Fibroblast of lung (primary cell): Measurements from ENCODE around the gene AGBL3. TPM values are rescaled to one million over a fixed set of nuclear protein-coding genes. Genes with fewer than 3 reads are reported as not detected.

Source experiments
- DNase-seq, 2 donors: peaks; one replicate each; pipeline versions ENCODE4 v3.0.0 to v3.0.0-alpha.2; 2010; ENCODE audit warnings: low read depth in 2 of 2
- H2AFZ ChIP-seq: 2 replicates; pipeline ENCODE4 v1.5.1; 2012; ENCODE audit warnings: low read length, control low read depth, inconsistent platforms
- H3K27ac ChIP-seq: 2 replicates; pipeline ENCODE4 v1.5.1; 2011; ENCODE audit warnings: low read length, control low read depth; ENCODE audit not compliant: insufficient read depth
- H3K27me3 ChIP-seq: 2 replicates; pipeline ENCODE4 v1.5.1; 2011; ENCODE audit warnings: mild to moderate bottlenecking, low read length; ENCODE audit not compliant: control insufficient read depth, insufficient read depth
- H3K36me3 ChIP-seq: 2 replicates; pipeline ENCODE4 v1.5.1; 2011; ENCODE audit warnings: low read length; ENCODE audit not compliant: control insufficient read depth, insufficient read depth
- H3K4me1 ChIP-seq: 2 replicates; pipeline ENCODE4 v1.5.1; 2011; ENCODE audit warnings: low read length; ENCODE audit not compliant: control insufficient read depth, insufficient read depth; ENCODE audit errors: extremely low read depth
- H3K4me2 ChIP-seq: 2 replicates; pipeline ENCODE4 v1.5.1; 2011; ENCODE audit warnings: low read length, control low read depth; ENCODE audit not compliant: insufficient read depth; ENCODE audit errors: extremely low read depth
- H3K4me3 ChIP-seq, 4 experiments: fragments of 200-600 bp in 1 of 4; sonication (generic) in 1 of 4; replicated peaks in 1 of 4; 2 replicates each; pipeline ENCODE4 v1.5.1; 2011 to 2016; ENCODE audit warnings: low read length in 4 of 4, low read depth in 3 of 4, mild to moderate bottlenecking in 3 of 4, control low read depth in 2 of 4, inconsistent platforms in 1 of 4, mixed read lengths in 1 of 4; ENCODE audit not compliant: insufficient read depth in 1 of 4; ENCODE audit errors: control extremely low read depth in 1 of 4
- H3K79me2 ChIP-seq: 2 replicates; pipeline ENCODE4 v1.5.1; 2012; ENCODE audit warnings: mild to moderate bottlenecking, low read length, inconsistent platforms; ENCODE audit not compliant: control insufficient read depth, insufficient read depth
- H3K9ac ChIP-seq: 2 replicates; pipeline ENCODE4 v1.5.1; 2011; ENCODE audit warnings: mild to moderate bottlenecking, low read length, control low read depth; ENCODE audit not compliant: insufficient read depth
- H3K9me3 ChIP-seq: 2 replicates; pipeline ENCODE4 v1.5.1; 2012; ENCODE audit warnings: low read depth, low read length; ENCODE audit not compliant: control insufficient read depth, insufficient read depth
- H4K20me1 ChIP-seq: 2 replicates; pipeline ENCODE4 v1.5.1; 2011; ENCODE audit warnings: low read length; ENCODE audit not compliant: control insufficient read depth, insufficient read depth; ENCODE audit errors: extremely low read depth
- EZH2 ChIP-seq: IDR thresholded peaks from 2 replicates; pipeline ENCODE4 v1.5.1; 2012; ENCODE audit warnings: low read length, control low read depth, mild to moderate bottlenecking; ENCODE audit errors: missing control alignments
- polyA plus RNA-seq, 2 donors: library from polyadenylated mRNA; depleted of rRNA in 1 of 2; stranded (reverse) in 1 of 2; unstranded in 1 of 2; fragments of >200 nt; gene quantifications; 2 replicates each; pipeline ENCODE4 v1.2.1, GENCODE V29; 2011 to 2012; ENCODE audit warnings: missing spikeins in 1 of 2
- total RNA-seq: library from RNA; depleted of rRNA; stranded (reverse); fragments of >200 nt; gene quantifications from 2 replicates; pipeline ENCODE4 v1.2.1, GENCODE V29; 2014
- TF ChIP-seq, protein P1 (sequence below), 2 donors: IDR thresholded peaks in 1 of 2; conservative IDR thresholded peaks in 1 of 2; 1 replicate in 1 of 2; 2 replicates in 1 of 2; pipeline ENCODE4 v1.5.1; 2011 to 2012; ENCODE audit warnings: low read length in 2 of 2, control low read depth in 1 of 2, inconsistent platforms in 1 of 2, low read depth in 1 of 2, mild to moderate bottlenecking in 1 of 2

Gene AGBL3
- total and polyA plus RNA-seq, 2 donors (not counting 1 experiment from before 2014, with no cell fraction given): 0.56 to 1.3 TPM

DNA sequence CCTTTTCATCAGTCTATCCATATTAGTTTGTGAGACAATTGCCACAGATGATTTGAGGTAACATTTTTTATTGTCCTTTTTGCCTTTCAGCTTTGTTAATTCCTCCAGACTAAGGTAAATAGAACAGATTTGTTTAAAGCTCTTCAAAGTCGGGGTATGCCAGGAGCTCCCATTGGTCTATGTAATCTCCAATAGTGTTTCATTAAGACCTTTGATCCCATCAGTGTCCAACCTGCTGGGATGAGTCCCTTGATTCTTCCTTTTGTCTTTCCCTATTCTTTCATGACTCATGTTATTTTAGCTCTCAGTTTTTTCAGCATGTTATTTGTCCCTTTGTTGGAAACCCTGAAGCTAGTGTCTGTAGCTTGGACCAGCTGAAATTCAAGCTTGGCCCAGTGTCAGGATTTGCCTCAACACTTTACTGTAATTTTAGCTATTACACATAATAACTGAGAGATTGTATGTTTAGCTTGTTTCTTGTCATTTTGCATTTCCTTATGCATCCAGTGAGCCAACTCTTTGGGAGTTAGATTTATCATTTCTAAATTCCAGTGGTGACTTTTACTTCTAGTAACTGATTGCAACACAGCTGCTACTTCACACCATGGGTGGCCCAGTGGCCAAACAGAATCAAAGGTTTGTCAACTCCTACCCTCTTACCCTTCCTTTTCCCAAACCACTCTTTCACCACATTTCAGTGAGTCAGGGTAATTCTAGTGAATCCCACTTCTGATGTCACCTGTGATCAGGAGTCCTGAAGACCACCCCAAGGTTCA is 15.3 kb downstream of the AGBL3 start:
- TF ChIP-seq, protein P1, sequence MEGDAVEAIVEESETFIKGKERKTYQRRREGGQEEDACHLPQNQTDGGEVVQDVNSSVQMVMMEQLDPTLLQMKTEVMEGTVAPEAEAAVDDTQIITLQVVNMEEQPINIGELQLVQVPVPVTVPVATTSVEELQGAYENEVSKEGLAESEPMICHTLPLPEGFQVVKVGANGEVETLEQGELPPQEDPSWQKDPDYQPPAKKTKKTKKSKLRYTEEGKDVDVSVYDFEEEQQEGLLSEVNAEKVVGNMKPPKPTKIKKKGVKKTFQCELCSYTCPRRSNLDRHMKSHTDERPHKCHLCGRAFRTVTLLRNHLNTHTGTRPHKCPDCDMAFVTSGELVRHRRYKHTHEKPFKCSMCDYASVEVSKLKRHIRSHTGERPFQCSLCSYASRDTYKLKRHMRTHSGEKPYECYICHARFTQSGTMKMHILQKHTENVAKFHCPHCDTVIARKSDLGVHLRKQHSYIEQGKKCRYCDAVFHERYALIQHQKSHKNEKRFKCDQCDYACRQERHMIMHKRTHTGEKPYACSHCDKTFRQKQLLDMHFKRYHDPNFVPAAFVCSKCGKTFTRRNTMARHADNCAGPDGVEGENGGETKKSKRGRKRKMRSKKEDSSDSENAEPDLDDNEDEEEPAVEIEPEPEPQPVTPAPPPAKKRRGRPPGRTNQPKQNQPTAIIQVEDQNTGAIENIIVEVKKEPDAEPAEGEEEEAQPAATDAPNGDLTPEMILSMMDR (conservative IDR thresholded peaks at IDR 0.05 in 1 of 2, IDR thresholded peaks at IDR 0.05 in 1 of 2; ENCODE audit: low read depth in 1 of 2, low read length in 2 of 2): no peak
- no peak for TF ChIP-seq EZH2
- no peaks in the 10 kb centered on the region for H3K27me3 ChIP-seq
- peak in 1 of 2 donors; percentile 38 for DNase-seq

DNA sequence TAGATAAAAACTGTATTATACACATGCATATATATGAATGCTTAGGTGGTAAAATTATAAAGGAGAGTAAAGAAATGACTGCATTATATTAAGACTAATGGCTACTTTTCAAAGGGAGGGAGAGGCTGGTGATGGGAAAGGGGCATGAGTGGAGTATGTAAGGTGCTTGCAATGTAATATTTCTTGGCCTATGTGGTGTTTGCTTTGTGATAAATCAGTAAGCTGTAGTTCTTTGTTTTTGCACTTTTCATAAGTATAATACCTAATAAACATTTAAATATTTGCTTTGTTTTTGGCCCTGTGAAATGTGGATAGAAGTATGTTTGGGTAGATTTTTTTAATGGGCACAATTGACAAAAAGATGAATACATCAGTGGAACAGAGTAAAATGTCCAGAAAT is 25.9 kb downstream of the AGBL3 start:
- no peaks in the 10 kb centered on the region for H3K27me3 ChIP-seq
- TF ChIP-seq EZH2: no peak
- TF ChIP-seq, protein P1 (conservative IDR thresholded peaks at IDR 0.05 in 1 of 2, IDR thresholded peaks at IDR 0.05 in 1 of 2; ENCODE audit: low read depth in 1 of 2, low read length in 2 of 2): no peak
- no peak for DNase-seq

More for the DNA sequence above, 15.3 kb downstream of the AGBL3 start:
- H3K79me2 ChIP-seq: no peaks in the 10 kb centered on the region
- H3K36me3 ChIP-seq: no peaks in the 10 kb centered on the region
- no peak overlapping the region for H2AFZ ChIP-seq
- H3K4me2 ChIP-seq: no peak overlapping the region
- no peak overlapping the region for H3K4me3 ChIP-seq
- H3K4me1 ChIP-seq: no peaks in the 10 kb centered on the region
- H3K9ac ChIP-seq: no peak overlapping the region
- no peaks in the 10 kb centered on the region for H3K9me3 ChIP-seq
- H3K27ac ChIP-seq: no peak overlapping the region
- no peaks in the 10 kb centered on the region for H4K20me1 ChIP-seq

DNA sequence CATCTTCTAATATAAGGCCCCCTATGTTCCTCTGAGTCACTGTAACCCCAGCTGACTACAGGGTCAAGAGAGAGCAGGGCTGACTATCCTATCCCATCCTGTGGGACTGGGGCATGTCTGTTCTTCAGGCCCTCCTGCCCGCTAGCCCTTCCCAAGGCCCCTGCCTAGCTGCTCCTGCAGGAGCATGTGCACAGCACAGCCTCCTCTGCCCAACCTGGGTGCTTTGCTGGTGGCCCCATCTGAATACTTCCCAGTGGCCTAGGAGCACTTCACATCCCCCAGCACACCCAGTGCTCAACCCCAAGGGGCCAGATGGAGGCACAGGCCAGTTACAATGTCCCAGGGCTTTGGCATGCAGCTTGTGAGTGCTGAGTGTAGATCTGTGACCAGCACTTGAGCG is 37.3 kb downstream of the AGBL3 start:
- no peaks in the 10 kb centered on the region for H3K9me3 ChIP-seq
- H2AFZ ChIP-seq: no peak overlapping the region
- no peak overlapping the region for H3K4me3 ChIP-seq
- no peaks in the 10 kb centered on the region for H4K20me1 ChIP-seq
- no peak overlapping the region for H3K27ac ChIP-seq
- H3K79me2 ChIP-seq: no peaks in the 10 kb centered on the region
- H3K9ac ChIP-seq: no peak overlapping the region
- H3K4me1 ChIP-seq: no peaks in the 10 kb centered on the region
- H3K27me3 ChIP-seq: no peaks in the 10 kb centered on the region
- DNase-seq: no peak
- no peak overlapping the region for H3K4me2 ChIP-seq
- TF ChIP-seq EZH2: no peak
- TF ChIP-seq, protein P1 (conservative IDR thresholded peaks at IDR 0.05 in 1 of 2, IDR thresholded peaks at IDR 0.05 in 1 of 2; ENCODE audit: low read depth in 1 of 2, low read length in 2 of 2): no peak
- H3K36me3 ChIP-seq: no peaks in the 10 kb centered on the region

More for the DNA sequence above, 25.9 kb downstream of the AGBL3 start:
- no peaks in the 10 kb centered on the region for H3K9me3 ChIP-seq
- H3K4me1 ChIP-seq: no peaks in the 10 kb centered on the region
- H3K79me2 ChIP-seq: no peaks in the 10 kb centered on the region
- H3K27ac ChIP-seq: no peak overlapping the region
- no peak overlapping the region for H3K9ac ChIP-seq
- no peak overlapping the region for H3K4me3 ChIP-seq
- H3K4me2 ChIP-seq: no peak overlapping the region
- H3K36me3 ChIP-seq: no peaks in the 10 kb centered on the region
- no peak overlapping the region for H2AFZ ChIP-seq
- H4K20me1 ChIP-seq: no peaks in the 10 kb centered on the region
